Suprapubic skin (tissue), 3 donors: ENCODE measurements around the gene CDC42SE2.

Experiments used
- CTCF ChIP-seq, 2 donors: fragments of 200-600 bp in 1 of 2; fragments of 450-650 bp in 1 of 2; sonication (generic) in 1 of 2; IDR thresholded peaks; one replicate each; pipeline ENCODE4 v1.5.1; 2016 to 2019; ENCODE audit warnings: antibody characterized with exemption in 2 of 2, mild to moderate bottlenecking in 1 of 2, moderate library complexity in 1 of 2
- POLR2A ChIP-seq, 2 donors: fragments of 450-650 bp; IDR thresholded peaks; one replicate each; pipeline ENCODE4 v1.6.1; 2017; ENCODE audit warnings: antibody characterized with exemption in 2 of 2, mild to moderate bottlenecking in 2 of 2, moderate library complexity in 2 of 2

- TF ChIP-seq CTCF (IDR thresholded peaks at IDR 0.05) (no peak), POLR2A (IDR thresholded peaks at IDR 0.05) (no peak)
Observed at GRCh38 chr5:131228646-131229045, 35.2 kb upstream of the CDC42SE2 start.
